Activated effector memory CD4-positive, alpha-beta T cell treated with Interleukin-2 at 50 U/mL for 16 hours (primary cell): ENCODE measurements around the gene SIL1.
"Not testable (repeated sequence)": the region's sequence is repeated elsewhere in the genome, so short reads cannot be mapped to it uniquely, and the experiment has no call there.

Experiments used
- DNase-seq: peaks from one replicate; pipeline ENCODE4 v3.0.0-alpha.2; 2020

The SIL1 gene

DNA sequence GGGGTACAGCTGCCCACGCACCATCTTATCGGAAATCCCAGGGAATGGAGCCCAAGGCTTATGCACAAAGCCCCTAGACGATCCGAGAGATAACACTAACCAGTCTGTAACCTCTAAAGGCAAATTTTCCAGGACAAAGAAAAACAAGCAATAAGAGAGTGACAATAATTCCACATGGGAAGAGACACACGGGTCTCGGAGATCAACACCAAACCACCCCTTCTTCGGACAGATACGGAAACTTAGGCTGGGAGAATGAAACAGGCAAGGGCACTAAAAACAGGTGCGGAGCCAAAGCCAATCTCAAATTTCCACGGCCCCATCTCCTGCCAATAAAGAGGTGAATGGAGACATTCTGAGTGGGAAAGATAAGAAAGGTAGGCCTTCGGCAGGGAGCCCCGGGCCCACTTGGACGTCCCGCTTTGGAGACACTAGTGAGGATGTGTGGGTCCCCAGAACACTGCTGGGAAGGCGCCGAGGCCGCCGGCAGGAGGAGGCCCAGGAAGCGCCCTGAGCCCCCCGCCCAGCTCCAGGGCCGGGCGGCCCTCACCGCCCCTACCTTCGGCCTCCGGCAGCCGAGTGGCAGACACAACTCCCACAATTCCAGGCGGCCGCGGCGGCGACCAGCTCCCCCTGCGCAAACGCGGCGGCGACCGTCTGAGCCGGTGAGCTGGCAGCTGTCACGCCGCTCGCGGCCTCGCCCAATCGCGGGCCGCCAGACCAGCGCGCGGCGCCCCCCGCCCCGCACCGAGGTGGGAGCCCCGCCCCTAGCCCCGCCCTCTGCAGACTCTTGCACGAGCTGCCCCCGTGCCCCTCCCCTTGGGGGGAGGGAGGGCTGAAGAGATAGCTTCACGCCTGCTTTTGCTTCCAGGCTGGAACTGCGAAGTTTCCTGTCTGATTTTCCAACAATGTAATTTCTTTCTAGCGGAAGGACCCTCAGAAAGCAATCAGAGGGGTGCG, at the start of gene SIL1:
Gene SIL1 (minus strand): TSS at position 659 of the 960 bp plus-strand sequence. CDS start 70,525 bp downstream, outside the sequence.
- DNase-seq, result peak; percentile 96

DNA sequence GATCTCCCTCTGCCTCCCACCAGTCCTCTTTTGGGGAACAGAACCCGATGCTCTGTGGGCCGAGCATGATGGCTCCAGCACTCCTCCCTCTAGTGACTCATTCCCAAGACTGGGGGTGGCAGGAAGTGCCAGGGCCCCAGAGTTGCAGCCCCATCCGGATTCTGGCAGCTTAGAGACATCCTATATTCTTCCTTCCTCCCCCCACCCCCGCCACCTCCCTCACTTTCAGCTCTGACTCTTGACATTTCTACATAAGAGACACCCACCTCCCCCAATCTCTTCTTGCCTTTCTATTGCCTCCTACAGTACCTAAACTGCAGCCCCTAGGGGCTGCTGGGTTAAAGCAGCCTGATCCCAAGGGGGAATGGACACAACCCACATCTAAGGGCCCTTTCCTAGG, 48.2 kb upstream of the SIL1 start:
- DNase-seq, result peak; percentile 3

DNA sequence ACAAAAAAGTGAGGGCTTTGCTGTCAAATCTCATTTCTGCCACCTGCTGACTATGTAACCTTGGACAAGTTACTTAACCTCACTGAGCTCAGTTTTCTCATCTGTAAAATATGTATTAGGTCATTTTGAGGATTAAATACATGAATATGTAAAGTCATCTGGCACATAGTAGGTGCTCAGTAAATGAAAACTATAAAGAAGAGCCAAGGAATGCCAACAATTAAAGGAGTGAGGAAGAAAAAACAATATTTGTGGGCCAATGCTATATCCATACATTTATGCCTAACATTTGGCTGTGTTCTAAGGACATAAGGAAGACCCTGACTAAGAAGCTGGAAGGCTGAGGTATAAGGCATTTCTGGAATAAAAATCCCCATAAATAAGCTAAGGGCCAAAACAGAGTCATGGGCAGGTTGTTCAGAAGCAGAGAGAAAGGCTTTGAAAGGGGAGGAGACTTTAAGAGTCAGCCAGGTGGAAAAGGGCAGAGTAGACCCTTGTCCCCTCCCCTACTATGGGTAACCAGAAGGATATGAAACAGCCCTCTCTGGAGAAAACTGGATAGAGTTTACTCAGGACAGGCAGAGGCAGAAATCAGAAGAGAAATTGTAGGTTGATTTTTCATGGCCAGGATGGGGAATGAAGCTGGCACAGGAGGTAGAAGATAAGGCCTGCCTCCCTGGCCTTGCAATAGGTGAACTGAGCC, 47.6 kb upstream of the SIL1 start:
- DNase-seq, result no peak

DNA sequence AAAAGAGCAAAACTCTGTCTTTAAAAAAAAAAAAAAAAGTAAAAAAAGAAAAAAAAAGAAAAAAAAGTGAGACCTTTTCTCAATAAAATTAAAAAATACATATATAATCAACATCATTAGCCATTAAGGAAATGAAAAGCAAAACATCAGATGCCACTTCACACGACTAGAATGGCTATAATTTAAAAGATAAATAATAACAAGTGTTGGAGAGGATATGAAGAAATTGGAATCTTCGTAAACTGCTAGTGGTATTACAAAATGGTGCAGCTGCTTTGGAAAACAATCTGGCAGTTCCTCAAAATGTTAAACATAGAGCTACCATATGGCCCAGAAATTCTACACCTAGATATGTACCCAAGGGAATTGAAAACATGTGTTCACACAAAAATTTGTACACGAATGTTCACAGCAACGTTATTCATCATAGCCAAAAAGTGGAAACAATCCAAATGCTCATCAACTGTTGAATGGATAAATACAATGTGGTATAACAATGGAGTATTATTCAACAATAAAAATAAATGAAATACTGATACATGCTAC, 45.3 kb upstream of the SIL1 start:
- no peak for DNase-seq

DNA sequence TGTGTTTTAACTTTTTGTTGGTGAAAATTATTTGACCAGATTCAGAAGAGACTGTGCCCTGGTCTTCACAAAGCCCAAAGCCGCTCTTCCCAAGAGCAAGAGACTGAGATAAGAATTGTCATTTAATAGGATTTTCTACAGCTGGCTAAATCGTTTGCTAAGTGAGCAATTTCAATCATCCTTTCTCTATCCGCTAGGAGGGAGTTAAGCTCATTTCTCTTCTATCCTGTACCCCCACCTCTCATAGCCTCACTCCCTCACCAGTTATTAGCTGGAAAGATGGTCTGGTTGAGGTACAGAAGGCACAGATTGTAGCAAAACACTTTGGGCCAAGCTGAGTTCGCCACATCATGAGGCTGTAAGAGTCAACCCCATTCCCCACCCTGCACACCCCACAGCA, 43.0 kb upstream of the SIL1 start:
- no peak for DNase-seq

DNA sequence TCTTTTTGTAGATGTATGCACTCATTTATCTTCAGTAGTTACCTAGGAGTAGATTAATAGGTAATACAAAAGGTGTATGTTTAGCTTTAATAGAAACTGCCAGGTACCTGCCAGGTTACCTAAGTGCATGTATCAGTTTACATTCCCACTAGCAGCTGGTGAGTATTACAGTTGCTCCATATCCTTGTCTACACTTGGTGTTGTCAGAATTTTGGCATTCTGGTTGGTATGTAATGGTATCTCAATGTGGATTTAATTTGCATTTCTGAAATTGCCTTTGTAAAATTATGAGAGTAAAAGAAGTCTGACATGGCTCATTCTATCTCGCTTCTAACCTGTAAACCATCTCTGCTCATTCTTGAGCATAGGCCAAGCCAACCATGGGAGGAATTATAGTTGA, 38.3 kb upstream of the SIL1 start:
- DNase-seq, result no peak

DNA sequence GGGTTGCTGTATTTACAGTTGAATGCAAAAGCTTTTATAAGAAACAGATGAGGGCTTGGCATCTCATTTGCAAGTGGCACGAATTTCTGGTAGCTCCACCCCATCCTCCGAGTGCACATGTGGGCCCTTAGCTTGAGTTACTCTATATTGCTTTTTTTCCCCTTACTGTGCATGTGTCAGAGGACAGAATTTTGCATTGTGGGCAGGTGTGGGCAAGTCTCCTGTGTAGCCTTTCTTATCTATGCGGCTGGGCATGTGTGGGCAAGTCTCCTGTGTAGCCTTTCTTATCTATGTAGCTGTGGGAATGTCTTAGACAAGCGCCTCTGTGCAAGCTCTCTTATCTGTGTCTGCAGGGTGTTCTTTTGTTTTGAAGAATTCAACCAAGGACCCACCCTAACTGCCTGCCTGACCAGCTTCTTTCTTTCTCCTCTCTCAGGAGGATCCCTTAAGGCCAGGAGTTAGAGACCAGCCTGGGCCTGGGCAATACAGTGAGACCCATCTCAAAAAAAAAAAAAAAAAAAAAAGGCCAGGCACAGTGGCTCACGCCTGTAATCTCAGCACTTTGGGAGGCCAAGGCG, 34.1 kb upstream of the SIL1 start:
- no peak for DNase-seq

DNA sequence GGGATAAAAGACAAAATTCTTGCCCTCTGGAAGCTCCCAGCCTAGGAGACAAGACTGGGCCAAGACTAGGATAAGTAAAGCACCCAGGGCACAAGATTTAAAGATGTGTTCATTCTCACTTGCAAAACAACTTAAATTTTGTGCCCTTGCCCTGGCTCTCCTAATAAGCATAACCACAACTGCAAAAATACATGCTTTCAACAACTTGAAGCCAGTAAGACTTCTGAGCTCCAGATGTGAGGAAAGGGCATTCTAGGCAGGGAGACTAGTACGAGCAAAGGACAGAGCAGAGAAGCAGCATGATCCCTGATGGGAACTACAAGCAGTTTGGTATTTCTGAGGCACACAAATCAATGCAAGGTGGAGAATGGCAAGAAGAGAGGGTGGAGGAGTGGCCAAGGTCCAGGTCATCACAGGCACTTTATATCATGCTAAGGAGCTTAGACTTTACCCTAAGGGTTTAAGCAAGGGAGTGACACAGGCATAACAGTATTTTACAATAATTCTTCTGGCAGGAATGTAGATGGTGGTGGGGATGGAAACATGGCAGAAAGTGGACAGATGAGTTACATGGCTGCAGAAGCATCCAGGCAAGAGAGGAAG, 30.1 kb upstream of the SIL1 start:
- DNase-seq, result no peak

DNA sequence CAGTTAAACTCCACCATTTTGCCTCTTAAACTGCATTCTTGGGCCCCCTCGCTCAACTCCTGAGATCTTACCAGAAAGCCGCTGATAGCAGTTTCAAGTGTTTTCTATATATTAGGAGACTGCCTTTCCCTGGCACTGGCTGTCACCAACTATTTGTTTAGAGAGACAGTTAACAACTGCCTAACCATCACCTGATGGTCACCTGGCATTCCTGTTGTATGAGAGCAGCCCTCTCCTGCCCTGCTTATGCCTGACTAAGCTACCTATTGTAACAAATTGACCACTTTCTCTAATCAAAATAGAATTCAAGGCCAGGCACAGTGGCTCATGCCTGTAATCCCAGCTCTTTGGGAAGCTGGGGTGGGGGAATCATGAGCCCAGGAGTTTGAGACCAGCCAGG, 28.0 kb upstream of the SIL1 start:
- DNase-seq, result no peak

DNA sequence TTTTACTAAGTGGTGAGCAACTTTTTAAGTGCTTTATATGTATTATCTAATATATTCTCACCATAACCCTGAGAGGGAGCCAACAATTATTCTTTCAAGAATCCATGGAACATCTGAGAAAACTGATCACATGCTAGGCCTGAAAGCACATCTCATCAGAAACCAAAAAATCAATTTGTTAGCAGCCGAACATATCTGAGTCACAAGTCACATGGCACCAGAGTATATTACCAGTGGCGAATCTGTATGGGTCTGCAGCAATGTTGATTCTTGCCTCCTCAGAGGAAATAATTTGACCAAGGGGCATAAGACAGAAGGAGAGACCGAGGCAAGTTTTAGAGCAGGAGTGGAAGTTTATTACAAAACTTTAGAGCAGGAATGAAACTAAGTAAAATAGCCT, 25.3 kb upstream of the SIL1 start:
- DNase-seq, result no peak

DNA sequence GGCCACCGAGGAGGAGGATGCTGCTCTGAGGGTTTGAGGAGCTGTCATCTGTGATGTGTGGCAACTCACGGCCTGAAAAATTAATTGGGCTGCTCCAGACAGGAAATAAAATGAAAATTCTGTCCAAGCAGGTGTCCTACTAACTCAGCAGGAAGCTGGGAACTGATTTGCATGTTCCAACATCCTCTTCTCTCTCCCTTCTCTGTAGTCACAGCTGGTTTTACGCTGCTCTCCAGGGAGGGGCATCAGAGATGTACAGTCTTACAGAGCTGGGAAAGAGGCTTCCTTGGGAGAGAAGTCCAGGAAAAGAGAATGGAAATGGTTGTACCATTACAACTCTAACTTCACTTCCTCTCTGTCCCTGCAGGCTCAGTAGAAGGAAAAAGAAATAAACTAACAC, 24.2 kb upstream of the SIL1 start:
- no peak for DNase-seq

DNA sequence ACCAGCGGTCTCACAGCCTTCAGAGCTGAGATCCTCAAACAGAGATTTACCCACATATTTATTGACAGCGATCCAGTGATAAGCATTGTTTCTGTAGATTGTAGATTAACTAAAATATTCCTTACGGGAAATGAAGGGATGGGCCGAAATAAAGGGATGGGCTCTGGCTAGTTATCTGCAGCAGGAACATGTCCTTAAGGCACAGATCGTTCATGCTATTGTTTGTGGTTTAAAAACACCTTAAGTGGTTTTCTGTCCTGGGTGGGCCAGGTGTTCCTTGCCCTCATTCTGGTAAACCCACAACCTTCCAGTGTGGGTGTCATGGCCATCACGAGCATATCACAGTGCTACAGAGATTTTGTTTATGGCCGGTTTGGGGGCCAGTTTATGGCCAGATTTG, 19.9 kb upstream of the SIL1 start:
- DNase-seq, result not testable (repeated sequence)

DNA sequence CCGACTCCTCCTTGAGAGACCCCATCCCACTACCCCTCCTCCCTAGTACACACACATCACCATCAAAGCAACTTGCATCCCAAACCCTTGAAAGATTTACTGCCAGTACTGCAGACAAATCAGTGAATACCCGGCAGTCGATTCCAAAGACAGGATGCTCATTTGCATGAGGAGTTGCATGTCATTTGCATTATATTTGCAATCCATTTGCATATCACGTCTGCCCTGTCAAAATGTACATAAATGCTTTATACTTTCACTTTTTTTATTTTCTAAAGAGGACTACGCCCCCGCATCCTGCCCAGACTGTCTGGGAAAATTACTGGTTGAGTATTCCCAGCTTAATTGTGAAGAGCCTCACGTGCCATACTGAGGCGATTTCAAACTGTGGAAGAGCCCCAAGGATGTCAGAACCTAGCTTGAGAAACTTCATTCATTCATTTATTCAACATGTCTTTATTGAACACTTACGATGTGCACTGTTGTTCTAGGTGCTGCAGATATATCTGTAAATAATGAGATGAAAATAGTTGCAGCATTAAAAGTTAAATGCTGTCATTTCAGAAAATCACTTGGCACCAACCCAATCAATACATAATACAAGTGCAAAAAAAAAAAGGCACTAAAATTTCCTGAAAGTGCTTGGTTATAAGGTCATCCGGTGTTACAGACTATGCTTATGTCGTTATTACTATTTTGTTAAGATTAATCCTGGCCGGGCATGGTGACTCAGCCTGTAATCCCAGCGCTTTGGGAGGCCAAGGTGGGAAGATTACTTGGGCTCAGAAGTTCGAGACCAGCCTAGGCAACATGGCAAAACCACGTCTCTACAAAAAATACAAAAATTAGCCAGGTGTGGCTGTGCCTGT, 17.2 kb upstream of the SIL1 start:
- DNase-seq, result no peak

DNA sequence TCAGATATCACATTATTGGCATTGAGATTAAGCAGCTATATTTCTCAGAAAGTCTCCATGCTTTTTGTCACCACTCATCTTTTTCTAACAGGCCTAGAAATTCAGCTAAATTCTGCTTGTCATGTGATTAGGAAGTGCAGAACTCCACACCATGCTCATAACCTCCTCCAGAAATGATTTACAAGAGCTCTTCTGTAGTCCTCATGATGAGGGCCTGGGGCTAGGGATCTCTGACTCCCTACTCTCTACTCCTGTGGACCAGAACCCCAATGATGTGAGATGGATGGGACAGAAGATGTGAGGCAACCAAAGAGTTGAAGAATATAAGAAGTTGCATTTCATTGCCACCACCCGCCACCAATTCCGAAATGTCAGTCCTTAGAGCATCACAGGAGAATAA, 16.5 kb upstream of the SIL1 start:
- DNase-seq, result no peak

DNA sequence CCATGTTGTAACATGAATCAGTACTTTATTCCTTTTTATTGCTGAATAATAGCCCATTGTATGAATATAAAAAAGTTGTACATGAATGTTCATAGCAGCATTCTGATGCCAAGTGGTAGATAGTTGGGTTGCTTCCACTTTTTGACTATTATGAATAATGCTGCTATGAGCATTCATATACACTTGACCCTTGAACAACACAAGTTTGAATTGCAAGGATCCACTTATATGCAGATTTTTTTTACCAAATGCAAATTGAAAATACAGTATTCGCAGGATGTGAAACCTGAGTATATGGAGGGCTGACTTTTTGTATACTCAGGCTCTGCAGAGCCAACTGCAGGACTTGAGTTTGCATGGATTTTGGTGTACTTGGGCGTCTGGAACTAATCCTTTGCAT, 14.7 kb upstream of the SIL1 start:
- DNase-seq, result no peak

DNA sequence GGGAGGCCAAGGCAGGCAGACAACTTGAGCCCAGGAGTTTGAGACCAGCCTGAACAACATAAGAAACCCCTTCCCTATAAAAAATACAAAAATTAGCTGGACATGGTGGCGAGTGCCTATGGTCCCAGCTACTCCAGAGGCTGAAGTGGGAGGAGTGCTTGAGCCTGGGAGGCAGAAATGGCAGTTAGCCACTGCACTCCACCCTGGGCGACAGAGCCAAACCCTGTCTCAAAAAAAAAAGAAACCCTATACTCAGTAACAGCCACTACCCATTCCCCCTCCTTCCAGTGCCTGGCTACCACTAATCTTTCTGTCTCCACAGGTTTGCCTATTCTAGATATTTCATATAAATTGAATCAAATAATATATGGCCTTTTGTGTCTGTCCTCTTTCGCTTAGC, 14.3 kb upstream of the SIL1 start:
- DNase-seq, result no peak

DNA sequence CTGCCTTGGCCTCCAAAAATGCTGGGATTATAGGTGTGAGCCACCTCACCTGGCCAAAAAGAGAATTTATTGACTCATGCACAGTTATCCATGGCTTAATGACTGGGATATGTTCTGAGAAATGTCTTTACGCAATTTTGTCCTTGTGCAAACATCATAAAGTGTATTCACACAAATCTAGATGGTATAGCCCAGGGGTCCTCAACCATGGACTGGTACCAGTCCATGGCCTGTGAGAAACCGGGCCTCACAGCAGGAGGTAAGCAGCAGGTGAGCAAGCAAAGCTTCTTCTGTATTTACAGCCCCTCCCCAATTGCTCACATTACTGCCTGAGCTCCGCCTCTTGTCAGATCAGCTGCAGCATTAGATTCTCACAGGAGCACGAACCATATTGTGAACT, 12.4 kb upstream of the SIL1 start:
- no peak for DNase-seq

DNA sequence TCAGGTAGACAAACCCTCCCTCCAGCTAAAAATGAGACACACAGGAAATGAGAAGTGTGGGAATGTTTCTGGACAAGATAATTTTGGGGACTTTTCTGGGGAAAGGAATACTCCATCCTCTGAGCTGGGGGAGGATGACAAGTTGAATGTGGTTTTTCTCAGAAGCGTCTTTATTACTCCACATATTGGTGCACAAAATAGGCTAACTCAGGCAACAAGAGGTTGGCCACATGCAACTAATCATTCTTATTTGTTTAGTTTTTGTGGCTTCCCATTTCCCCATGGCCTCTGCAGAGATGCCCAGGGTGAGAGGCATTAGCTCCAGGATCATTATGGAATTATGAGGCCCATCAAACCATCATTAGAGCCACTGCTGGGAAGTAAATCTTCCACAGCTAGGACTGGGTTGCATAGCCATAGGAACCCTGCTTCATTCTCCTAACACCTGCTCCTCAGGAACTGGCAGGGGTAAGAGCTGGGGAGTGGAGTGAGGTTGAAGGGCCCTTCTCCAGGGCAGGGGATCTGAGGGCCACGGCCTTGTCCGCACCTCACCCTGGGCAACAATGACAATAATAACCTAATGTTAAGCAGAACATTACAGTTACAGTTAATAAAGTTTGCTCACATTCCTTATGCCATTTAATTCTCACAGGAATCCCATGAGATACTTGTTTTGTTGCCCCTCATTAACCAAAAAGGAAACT, 9.3 kb upstream of the SIL1 start:
- no peak for DNase-seq

DNA sequence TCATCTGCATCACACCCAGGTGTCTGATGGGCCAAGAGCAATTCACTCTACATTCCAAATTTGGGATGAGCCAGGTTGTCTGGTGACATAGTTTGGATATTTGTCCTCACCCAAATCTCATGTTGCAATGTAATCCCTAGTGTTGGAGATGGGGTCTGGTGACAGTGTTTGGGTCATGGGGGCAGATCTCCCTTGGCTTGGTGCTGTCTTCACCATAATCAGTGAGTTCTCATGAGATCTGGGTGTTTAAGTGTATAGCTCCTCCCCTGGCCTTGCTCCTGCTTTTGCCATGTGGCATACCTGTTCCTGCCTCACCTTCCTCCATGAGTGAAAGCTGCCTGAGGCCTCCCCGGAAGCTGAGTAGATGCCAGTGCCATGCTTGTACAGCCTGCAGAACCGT, 7.4 kb upstream of the SIL1 start:
- no peak for DNase-seq

DNA sequence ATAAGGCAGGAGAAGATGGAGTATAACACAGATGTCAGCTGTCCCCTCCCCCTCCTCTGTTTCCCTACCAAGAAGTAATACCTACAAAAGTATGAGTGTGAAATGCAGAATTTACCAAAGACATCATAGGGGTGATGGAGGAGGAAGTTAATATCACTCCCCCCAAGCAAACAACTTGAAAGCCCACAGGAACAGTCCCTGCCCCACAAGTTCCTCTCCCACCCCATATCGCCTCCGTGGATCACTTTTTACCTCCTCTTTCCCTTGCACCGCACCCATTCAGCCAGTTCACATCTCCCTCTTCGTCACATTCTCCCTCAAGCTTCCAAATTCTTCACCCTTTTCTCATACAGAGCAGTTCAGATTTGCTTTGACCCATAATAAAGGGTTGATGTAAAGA, 7.0 kb upstream of the SIL1 start:
- DNase-seq, result no peak

DNA sequence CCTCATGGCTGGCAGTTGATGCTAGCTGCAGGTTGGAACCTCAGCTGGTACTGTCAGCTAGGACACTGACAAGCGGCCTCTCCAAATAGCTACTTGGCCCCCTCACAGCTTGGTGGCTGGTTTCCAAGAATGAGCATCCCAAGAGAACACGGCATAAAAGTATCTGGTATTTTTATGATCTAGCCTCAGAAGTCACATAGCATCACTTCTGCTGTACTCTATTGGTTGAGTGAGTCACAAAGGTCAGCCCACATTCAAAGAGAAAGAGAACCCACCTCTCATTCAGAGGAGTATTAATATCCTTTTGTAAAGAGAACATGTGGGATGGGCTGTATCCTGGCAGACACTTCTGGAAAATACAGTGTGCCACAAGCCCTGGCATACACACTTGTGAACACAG, 6.0 kb upstream of the SIL1 start:
- DNase-seq, result no peak

DNA sequence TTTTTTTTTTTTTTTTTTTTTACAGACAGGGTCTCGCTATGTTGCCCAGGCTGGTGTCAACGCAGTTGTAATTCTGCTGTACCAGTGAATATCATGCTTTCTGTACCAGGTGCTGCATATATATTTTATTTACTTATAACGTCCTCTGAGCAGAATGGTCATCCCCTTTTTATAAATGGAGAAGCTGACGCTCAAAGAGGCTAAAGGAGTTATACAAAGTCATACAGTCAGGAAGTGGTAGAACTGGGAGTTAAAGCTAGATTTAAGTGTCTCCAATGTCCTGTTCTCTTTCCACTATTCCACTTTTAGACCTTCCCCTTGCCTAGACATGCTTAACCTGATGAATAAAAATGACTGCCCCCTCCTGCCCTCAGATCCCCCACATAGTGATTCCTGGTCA, 1.2 kb upstream of the SIL1 start:
- DNase-seq, result no peak
